Neural progenitor cell (in vitro differentiated cells): Measurements from ENCODE around the gene PPP1R9A.

Source experiments
- EZH2 ChIP-seq: fragments of 200-600 bp; sonication (generic); IDR thresholded peaks from 2 replicates; pipeline ENCODE4 v1.6.1; 2017; ENCODE audit warnings: antibody characterized with exemption, mild to moderate bottlenecking, moderate library complexity
- EZH2phosphoT487 ChIP-seq: fragments of 200-600 bp; sonication (generic); IDR thresholded peaks from 2 replicates; pipeline ENCODE4 v1.6.1; 2017; ENCODE audit warnings: antibody characterized with exemption
- TF ChIP-seq, protein P1 (sequence below): fragments of 200-600 bp; sonication (generic); IDR thresholded peaks from 2 replicates; pipeline ENCODE4 v1.5.1; 2017; ENCODE audit warnings: antibody characterized with exemption, mild to moderate bottlenecking

DNA sequence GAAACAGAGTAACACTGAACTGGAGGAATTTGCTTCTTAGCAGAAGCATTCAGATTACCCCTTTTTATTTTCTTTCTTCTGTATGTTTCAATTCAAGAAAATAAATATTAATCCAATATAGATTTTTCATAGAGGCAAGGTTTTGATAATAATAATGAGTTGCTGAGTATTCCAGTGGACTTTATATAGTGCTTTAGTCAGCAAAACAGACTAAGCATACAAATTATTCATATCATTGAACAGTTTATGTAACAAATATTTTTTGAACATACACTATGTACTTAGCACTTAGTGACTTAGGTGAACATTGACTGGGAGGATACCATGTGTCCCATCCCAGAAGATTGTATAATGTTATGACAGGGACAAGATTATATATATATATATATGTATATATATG is 32.0 kb downstream of the PPP1R9A start:
- TF ChIP-seq EZH2phosphoT487 (no peak), EZH2 (no peak)
- TF ChIP-seq, protein P1, sequence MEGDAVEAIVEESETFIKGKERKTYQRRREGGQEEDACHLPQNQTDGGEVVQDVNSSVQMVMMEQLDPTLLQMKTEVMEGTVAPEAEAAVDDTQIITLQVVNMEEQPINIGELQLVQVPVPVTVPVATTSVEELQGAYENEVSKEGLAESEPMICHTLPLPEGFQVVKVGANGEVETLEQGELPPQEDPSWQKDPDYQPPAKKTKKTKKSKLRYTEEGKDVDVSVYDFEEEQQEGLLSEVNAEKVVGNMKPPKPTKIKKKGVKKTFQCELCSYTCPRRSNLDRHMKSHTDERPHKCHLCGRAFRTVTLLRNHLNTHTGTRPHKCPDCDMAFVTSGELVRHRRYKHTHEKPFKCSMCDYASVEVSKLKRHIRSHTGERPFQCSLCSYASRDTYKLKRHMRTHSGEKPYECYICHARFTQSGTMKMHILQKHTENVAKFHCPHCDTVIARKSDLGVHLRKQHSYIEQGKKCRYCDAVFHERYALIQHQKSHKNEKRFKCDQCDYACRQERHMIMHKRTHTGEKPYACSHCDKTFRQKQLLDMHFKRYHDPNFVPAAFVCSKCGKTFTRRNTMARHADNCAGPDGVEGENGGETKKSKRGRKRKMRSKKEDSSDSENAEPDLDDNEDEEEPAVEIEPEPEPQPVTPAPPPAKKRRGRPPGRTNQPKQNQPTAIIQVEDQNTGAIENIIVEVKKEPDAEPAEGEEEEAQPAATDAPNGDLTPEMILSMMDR: no peak
